HG03520 (cell line): ENCODE measurements around the gene TBCEL.
"Not testable (repeated sequence)": the region's sequence is repeated elsewhere in the genome, so short reads cannot be mapped to it uniquely, and the experiment has no call there.

Source experiments
- ATAC-seq: cut with Tn5 transposase; IDR thresholded peaks from one replicate; pipeline ENCODE4 v1.9.1; 2021; ENCODE audit warnings: mild to moderate bottlenecking, moderate library complexity; ENCODE audit not compliant: unreplicated experiment

The TBCEL gene

DNA sequence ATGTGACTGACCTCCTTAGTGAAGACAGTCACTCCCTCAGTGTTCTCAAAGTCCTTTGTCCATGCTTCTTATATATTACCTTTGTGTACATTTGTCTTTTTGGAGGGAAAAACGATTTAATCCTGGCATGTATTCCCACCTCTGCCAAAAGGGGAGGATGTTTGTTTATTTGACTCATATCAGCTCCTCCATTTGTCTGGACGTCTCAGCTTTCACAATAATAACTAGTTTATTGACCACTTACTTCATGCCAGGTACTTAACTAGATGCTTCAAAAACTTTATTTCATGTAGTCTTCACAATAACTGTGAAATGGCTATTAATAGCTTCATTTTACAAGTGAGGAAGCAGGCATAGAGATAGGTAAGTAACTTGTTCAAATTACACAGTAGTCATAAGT lies 5.3 kb downstream of the TBCEL start:
- ATAC-seq: no peak

- ATAC-seq: no peak
Measured at GRCh38 chr11:121029813-121030445, 6.0 kb downstream of the TBCEL start.

GRCh38 chr11:121031167-121031566 lies 7.3 kb downstream of the TBCEL start:
- no peak for ATAC-seq

DNA sequence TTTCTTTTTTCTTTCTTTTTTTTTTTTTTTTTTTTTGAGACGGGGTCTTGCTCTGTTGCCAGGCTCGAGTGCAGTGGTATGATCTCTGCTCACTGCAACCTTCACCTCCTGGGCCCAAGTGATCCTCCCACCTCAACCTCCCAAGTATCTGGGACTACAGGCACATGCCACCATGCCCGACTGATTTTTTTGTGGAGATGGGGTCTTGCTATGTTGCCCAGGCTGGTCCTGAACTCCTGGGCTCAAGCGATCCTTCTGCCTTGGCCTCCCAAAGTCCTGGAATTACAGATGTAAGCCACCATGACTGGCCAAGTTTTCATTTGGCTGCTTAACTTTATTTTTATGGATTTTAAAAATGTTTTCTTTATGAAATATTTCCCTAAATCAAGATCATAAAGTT lies 7.7 kb downstream of the TBCEL start:
- ATAC-seq: not testable (repeated sequence)

DNA sequence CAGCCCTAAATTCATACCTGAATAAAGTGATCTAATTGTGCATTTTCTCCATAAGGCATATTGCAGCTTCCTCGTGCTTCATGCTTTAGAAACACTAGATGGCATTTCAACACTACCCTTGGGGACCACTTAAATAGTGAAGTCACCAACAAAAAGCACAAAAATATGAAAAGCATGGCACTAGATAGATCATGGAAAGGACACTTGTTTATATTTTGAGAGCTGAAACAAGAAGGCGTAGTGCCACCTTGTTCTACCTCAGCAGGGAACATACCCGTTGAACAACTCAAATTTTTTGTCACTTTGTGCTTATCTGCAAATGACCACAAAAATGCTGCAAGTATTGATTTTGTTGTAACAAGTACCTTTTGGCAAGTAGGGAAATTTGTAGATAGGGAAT lies 8.6 kb downstream of the TBCEL start:
- ATAC-seq: no peak

DNA sequence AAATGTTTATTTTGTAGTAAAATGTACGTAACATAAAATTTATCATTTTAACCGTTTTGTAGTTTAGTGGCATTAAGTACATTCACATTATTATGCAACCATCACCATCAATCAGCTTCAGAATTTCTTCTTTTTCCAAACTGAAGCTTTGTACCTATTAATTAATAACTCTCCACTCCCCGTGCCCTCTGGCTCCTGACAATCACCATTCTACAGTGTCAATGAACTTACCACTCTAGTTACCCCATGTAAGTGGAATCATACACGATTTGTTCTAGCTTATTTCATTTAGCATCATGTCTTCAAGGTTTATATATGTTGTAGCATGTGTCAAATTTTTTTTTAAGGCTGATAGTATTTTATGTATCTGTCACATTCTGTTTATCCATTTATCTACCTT lies 9.7 kb downstream of the TBCEL start:
- ATAC-seq: no peak

- no peak for ATAC-seq
Measured at GRCh38 chr11:121035169-121035755, 11.4 kb downstream of the TBCEL start.

GRCh38 chr11:121035780-121036179 lies 11.9 kb downstream of the TBCEL start:
- no peak for ATAC-seq

DNA sequence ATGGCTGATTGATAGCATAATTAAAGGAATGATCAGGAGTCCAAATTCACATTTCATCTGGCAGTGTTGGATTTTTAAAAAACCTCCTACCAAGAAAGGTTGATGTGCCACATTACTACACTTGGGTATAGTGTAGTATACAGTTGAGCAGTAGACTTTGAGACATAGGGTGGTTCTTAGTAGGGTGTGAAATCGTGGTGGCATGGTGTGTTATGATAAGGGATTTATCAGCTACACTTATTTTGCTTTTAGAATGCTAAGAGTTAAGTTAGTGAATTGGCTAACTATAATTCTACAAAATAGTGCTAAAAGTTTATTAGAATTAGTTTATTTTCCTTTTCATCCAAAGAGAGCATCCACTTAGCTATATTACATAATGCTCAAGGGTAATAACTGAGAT lies 13.1 kb downstream of the TBCEL start:
- ATAC-seq: no peak

DNA sequence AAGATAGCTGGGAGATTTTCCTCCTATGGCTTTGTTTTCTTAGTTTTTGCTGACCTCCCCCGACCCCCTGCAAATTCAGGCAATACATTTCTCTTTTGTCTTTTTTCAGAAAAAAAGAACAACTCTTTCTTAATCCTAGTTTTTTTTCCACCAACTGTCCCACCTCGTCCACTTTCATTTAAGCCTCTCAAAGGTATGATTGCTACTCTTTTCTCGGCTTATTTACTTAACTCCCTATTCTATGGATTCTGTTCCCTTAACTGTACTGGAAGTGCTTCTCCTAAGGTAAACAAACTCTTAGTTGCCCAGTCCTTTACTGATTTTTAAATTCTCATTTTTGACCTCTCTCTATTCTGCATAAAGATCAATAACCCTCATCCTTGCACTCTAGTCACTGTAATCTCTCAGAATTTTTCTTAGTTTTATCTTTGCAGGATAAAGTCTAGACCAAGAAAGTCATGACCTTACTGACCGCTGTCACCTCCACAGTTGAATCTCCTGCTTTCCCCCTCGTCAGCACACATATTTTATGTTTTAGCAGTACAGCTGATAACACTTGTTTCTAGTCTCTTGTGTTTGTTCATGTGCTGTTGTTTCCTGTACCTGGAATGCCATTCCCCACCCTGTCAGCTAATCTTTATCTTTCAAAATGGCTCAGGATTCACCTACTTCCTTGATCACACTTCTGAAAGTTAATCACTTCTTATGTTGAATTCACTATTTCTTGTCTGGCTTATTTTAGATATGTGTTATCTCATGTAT lies 14.9 kb downstream of the TBCEL start:
- ATAC-seq: no peak

- ATAC-seq: no peak
Measured at GRCh38 chr11:121039971-121040613, 16.2 kb downstream of the TBCEL start.

DNA sequence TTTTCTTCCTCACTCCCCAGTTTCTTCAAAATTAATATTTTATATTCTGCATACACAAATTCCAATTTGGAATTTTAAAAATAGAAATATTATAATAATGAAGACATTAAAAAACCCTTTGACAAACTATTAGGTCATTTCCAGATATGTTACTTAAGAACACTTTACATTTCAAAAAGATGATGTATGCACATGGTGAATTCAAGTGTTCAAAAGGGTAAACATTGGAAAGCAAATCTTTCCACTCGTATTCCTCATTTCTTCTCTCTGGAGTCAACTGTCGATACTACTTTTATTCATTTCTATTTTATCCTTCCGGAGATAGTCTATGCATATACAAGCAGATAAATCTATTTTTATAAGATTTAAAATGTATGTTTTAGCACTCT lies 16.7 kb downstream of the TBCEL start:
- ATAC-seq: no peak

DNA sequence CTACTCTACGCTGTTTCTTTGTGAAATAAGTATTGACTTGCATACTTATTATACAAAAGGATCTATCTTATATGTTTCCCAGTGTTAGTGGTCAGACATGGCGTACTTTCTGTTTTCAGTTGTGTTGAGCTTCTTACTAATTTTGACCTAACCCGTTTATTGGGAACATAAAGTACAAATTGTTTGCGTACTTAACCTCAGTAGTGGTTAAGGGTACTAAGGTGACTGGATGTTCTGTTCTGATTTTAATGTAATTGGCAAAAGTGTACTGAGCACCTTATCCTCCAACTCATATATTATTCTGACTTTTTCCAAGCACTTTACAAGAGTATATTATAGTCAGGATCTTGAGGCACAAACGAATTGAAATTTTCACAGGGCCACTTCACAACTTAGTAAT lies 17.2 kb downstream of the TBCEL start:
- ATAC-seq: no peak

GRCh38 chr11:121042296-121042695 lies 18.4 kb downstream of the TBCEL start:
- ATAC-seq: no peak

DNA sequence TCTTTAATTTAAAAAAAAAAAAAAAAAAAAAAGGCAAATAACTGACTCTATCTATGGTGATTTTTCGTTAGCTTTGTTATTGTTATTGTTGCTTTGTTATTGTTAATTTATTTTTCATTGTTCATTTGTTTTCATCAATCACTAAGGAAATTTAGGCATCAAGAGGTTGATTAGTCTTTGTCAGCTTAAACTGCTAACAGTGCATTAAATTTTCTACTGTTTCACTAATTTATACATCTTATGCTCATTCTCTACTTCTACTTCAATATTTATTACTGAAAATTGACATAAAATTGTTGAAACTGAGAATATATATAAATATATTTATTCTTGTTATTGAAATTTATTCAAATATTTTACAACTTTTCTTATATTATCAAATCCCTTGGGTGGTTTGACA lies 24.0 kb downstream of the TBCEL start:
- ATAC-seq: no peak

DNA sequence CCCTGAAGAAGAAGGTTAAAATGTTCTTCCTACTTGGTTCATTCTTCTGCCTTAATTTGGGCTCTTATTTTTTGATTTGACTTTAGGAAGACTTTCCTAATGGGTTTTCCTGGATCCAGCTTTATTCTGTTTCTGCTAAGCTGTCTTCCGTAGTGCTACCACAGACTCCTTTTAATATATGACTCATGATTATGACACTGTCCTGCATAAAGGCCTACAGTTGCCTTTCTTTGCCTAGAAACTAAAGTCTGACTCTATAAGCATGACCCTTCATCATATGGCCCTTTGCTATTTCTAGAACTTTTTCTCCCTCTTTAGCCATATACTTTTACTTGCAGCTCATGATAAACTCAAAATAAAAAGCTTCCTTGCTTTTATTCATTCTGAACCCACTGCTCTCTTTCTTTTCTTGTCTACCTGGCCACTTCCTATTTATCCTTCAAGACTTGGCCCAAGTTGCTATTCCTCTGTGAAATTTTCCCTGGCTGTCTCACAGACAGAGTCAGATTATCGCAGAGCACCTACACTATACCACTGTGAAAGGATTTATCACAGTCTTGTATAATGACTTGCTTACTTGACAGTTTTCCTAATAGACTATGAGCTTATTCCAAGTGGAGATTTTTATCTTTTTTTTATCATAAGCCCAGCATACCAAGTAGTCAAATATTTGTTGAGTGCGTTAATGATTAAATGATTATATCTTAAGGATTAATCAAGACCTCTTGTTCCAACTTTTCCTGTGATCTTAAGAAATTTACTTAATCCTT lies 24.7 kb downstream of the TBCEL start:
- no peak for ATAC-seq

GRCh38 chr11:121053244-121053643 lies 29.3 kb downstream of the TBCEL start:
- no peak for ATAC-seq

- no peak for ATAC-seq
Measured at GRCh38 chr11:121054266-121054665, 30.4 kb downstream of the TBCEL start.

GRCh38 chr11:121055076-121055475 lies 31.2 kb downstream of the TBCEL start:
- ATAC-seq: no peak

DNA sequence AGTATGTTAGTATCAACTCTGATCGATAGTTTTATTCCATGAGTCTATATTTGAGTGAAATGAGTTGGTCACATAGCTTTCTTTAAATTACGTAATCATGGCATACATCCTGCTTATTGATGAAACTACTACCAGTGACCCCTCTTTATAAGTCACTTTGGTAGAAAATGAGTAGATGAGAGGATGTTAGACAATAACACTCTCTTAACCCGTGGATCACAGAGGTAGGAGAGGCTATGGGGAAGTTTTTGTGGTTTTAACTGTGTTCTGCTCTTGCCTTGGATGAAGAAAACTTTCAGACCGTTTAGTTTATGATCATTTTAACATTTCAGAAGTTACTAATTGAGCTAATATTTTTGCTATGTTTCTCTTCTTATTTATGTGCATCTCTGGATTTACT lies 34.0 kb downstream of the TBCEL start:
- ATAC-seq: no peak

- ATAC-seq: no peak
Measured at GRCh38 chr11:121058941-121059340, 35.0 kb downstream of the TBCEL start.
